Stimulated activated CD4-positive, alpha-beta T cell treated with anti-CD3 and anti-CD28 coated beads, Interleukin-4, amount 100 ng/mL, for 24 hours (primary cell): ENCODE data around the gene ABCC9.

ENCODE experiments used
- DNase-seq: peaks from one replicate; pipeline ENCODE4 v3.0.0-alpha.2; 2020

Gene ABCC9

DNA sequence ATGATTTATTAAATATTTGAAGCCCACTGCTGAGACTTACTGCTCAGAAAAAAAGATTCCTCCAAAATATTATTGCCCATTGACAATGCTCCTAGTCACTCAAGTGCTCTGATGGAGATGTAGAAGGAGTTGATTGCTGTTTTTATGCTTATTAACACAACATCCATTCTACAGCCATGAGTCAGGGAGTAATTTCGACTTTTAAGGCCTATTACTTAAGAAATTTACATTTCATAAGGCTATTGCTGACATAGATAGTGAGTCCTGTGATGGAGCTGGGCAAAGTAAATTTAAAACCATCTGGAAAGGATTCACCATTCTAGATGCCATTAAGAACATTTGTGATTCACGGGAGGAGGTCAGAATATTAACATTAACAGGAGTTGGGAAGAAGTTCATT is 171.9 kb downstream of the ABCC9 start:
- DNase-seq: no peak

DNA sequence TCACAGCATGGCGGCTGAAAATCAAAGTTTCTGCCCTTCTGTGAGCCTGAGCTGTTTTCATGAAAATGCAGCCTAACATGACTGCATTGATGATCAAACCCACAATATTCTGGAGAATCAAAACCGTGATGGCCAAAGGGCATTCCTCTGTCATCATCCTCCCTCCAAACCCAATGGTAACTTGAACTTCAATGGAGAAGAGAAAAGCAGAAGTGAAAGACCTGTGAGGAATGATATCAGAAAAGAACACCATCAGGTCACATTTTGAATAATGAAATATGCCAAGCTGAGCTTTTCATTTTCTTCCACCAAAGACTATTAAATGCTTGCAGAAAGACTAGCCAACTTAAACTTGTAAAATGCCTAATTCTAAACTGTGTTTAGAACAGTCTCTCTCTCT is 174.8 kb downstream of the ABCC9 start:
- no peak for DNase-seq

DNA sequence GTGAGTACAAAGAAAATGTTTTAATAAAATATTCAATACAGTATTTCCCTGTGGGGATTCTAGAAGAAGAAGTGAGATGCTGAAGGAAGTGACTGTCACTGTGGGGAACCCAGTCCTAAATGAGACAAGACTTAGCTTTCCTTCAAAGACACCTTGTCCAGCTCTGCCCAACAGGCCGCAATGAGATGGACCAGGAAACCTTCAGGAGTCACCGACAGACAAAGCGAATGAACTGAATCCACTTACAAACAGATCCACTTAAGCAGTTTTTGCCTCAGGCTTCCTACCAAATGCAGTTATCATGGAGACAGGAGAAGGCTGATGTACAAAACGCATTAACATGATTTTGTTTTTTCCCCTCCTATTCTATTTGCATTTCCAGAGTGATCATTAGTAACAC is 176.3 kb downstream of the ABCC9 start:
- DNase-seq: no peak

DNA sequence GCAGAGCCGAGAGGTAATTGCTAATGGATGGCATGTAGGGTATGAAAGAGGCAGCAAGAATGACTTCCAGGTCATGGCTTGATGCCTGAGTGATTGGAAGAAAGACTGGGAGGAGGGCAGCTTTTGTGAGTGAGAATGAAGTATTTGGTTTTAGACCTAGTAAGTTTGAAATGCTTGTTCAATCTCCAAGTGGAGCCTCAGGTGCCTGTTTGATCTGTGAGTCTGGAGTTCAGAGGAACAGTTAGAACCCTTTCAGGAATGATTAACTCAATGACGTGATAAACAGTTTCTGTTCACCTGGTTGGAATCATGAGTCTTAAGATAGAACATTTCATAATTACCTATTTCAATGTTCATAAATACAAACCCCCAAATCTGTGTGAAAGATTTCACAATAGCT is 177.2 kb downstream of the ABCC9 start:
- no peak for DNase-seq

DNA sequence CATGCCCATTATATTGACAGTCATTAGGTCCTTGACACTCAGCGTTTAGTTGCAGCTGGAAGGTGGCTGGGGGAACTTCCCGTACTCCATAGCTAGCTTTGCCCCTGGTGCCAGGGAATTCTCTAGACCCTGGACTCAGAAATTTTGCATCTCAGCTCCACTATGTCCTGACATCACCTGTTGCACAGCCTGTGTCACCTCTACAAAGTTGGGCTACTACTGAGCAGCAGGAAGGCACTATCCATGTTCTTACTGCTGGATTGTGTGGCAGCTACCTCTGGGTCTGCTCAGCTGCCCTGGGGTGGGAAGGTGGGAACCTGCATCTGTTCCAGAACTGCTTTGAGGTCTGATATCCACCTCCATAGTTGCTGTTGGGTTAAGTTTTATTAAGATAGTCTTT is 177.7 kb downstream of the ABCC9 start:
- DNase-seq: no peak

DNA sequence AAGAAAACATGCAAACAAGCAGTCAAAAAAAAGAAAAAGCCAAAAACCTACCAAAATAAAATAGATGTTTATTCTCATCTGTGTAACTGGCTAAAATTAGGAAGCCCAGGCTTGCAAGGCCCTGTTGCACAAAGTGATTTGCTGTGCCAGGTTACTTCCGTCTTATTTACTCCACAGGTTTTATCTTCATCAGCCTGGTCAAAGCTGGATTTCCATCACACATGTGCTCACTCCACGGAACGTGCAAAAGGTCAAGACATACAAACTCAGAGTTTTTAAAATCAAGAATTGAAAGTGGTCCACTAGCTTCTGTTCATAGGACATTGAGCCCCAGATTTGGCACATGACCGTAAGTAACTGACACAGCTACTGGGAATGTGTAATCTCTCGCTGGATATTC is 181.5 kb downstream of the ABCC9 start:
- DNase-seq: no peak

DNA sequence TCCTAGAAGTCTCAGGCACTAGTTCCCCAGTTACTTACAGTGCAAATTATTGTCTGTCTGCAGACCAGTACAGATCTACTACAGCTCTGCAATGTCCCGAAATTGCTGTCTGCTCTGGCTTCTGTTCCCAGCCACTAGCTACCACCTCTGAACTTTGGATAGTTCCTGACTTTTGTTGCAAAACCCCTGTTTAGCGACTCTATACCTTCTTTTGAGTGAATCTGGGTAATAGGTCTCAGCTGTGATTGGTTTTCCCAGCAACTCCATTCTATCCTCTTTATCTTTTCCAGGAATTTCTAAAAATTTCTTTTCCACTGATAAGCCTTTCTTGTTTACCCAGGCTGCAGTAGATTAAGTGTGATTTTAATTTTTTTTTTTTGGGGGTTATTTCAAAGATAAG is 183.5 kb downstream of the ABCC9 start:
- no peak for DNase-seq

DNA sequence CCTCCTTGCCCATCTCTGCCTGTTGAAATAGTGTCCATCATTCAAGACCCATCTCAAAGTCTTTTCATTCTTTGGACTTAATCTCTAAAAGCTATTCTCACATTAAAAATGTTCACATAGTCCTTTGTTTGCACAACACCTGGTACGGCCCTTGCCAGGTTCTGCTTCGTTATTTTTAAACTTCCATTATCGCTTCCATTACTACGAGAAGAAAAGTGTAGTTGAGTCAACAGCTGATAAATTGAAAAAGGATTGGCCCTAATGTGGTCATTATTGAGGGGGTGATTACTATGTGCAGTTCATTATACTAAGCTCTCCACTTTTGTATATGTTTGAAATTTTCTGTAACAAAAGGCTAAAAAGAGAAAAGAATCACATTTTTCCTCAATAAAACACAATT is 184.5 kb downstream of the ABCC9 start:
- DNase-seq: no peak

DNA sequence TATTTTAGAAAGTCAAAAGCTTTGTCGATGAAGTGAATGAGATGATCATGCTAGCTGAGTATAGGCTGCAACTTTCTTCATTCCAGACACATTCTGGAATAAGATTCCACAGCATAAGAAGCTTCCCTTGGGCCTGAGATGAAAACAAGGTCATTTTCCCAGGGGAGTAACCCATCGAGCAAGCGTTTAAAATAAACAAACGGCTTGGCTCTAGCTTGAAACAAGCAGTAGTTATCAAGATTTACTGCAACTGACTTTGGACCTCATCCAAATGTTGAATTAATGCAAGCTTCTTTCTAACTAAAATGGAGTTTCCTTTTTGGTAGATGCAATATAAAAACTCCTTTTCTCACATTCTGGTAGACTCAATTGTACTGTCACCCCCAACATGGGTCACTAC is 189.7 kb downstream of the ABCC9 start:
- DNase-seq: no peak
